Progenitor cell of endocrine pancreas (in vitro differentiated cells): ENCODE results near the gene HOXD10. TPM values are rescaled to one million over a fixed set of nuclear protein-coding genes. Genes with fewer than 3 reads are reported as not detected.

Experiments
- DNase-seq: peaks from one replicate; pipeline ENCODE4 v3.0.0; 2021; ENCODE audit warnings: low spot score; ENCODE audit not compliant: unreplicated experiment
- H3K27ac Mint-ChIP-seq: 2 replicates; pipeline ENCODE4 v1.8.0; 2021; ENCODE audit warnings: mild to moderate bottlenecking, moderate library complexity, mixed read lengths
- H3K27me3 Mint-ChIP-seq: 2 replicates; pipeline ENCODE4 v1.8.0; 2021; ENCODE audit warnings: mixed read lengths
- H3K36me3 Mint-ChIP-seq: 2 replicates; pipeline ENCODE4 v1.8.0; 2022; ENCODE audit warnings: mixed read lengths; ENCODE audit not compliant: insufficient read depth
- H3K4me1 Mint-ChIP-seq: 2 replicates; pipeline ENCODE4 v1.8.0; 2021; ENCODE audit warnings: low read depth, mixed read lengths
- H3K4me3 Mint-ChIP-seq: 2 replicates; pipeline ENCODE4 v1.8.0; 2021; ENCODE audit warnings: low read depth, mild to moderate bottlenecking, moderate library complexity, mixed read lengths
- H3K9me3 Mint-ChIP-seq: 2 replicates; pipeline ENCODE4 v1.8.0; 2021; ENCODE audit warnings: low read depth, mixed read lengths
- total RNA-seq: library from RNA; stranded (reverse); gene quantifications from 2 replicates; pipeline ENCODE4 v1.2.1, GENCODE V29; 2021
- TF ChIP-seq, protein P1 (sequence below): fragments of 200-600 bp; sonication (generic); IDR thresholded peaks from one replicate; pipeline ENCODE4 v1.5.0; 2021; ENCODE audit warnings: antibody characterized with exemption, mild to moderate bottlenecking; ENCODE audit not compliant: unreplicated experiment

The HOXD10 gene
- total RNA-seq, 1 donor from 2014 or later = not detected

- Mint-ChIP-seq H3K4me3 (peak overlapping the region; percentile 29), H3K4me1 (peaks cover 5% of the 10 kb centered on the region), H3K27ac (no peak overlapping the region), H3K36me3 (no peaks in the 10 kb centered on the region), H3K9me3 (no peaks in the 10 kb centered on the region), H3K27me3 (peaks cover 89% of the 10 kb centered on the region)
- TF ChIP-seq, protein P1, sequence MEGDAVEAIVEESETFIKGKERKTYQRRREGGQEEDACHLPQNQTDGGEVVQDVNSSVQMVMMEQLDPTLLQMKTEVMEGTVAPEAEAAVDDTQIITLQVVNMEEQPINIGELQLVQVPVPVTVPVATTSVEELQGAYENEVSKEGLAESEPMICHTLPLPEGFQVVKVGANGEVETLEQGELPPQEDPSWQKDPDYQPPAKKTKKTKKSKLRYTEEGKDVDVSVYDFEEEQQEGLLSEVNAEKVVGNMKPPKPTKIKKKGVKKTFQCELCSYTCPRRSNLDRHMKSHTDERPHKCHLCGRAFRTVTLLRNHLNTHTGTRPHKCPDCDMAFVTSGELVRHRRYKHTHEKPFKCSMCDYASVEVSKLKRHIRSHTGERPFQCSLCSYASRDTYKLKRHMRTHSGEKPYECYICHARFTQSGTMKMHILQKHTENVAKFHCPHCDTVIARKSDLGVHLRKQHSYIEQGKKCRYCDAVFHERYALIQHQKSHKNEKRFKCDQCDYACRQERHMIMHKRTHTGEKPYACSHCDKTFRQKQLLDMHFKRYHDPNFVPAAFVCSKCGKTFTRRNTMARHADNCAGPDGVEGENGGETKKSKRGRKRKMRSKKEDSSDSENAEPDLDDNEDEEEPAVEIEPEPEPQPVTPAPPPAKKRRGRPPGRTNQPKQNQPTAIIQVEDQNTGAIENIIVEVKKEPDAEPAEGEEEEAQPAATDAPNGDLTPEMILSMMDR = no peak
- no peak for DNase-seq
Measured at GRCh38 chr2:176081376-176081836, 35.2 kb upstream of the HOXD10 start.

DNA sequence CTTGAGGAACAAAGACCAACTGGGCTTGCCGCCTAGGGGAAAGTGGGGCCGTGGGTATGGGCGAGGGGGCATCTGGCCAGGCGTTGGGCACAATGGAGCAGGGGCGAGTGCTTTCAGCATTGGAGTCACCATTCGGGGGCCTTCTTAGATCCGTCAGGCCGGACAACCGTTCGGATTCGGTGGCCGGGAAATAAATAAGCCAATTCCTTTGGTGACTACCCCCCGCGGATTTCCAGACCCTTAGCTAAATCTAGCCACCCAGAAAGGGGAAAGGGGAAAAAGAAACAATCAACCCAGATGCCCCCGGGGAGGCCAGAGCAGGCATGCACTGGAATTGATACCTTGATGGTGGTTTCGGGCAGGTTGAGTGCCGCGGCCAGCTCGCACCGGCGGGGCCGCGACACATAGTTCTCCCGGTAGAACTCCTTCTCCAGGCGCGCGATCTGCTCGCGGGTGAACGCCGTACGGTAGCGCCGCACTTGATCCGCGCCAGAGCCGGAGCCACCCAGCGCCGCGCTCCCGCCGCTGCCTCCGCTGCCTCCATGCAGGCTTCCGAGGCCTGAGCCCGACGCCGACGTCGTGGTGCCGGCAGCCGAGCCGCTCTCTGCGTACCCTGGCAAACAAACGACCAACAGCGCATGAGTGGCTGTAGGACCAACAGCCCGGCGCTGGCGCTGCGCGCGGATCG is 34.6 kb upstream of the HOXD10 start:
- Mint-ChIP-seq H3K4me1 (peaks cover 5% of the 10 kb centered on the region), H3K4me3 (no peak overlapping the region)
- DNase-seq = no peak

DNA sequence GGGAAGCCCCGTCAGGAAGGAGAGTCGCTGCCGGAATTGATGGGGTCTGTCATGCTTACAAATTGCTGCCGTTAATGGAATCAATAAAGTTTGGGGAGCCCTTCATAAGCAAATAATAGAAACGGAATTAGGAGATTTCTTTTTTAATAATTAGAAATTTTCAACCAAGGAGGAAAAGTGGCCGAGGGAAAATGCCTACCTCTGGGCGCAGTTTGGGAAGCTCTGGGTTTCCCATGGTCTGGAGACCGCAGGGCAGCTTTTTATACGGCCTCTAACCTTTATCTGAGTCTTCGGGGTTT is 34.1 kb upstream of the HOXD10 start:
- TF ChIP-seq, protein P1 = no peak
- no peak overlapping the region for H3K27ac Mint-ChIP-seq
- no peaks in the 10 kb centered on the region for H3K9me3 Mint-ChIP-seq
- H3K27me3 Mint-ChIP-seq = peaks cover 89% of the 10 kb centered on the region
- no peak overlapping the region for H3K4me3 Mint-ChIP-seq
- DNase-seq = no peak
- no peaks in the 10 kb centered on the region for H3K36me3 Mint-ChIP-seq
- H3K4me1 Mint-ChIP-seq = peaks cover 5% of the 10 kb centered on the region

More for the DNA sequence above, 34.6 kb upstream of the HOXD10 start:
- H3K9me3 Mint-ChIP-seq = no peaks in the 10 kb centered on the region
- H3K27ac Mint-ChIP-seq = no peak overlapping the region
- peaks cover 89% of the 10 kb centered on the region for H3K27me3 Mint-ChIP-seq
- H3K36me3 Mint-ChIP-seq = no peaks in the 10 kb centered on the region
- TF ChIP-seq, protein P1 = no peak

DNA sequence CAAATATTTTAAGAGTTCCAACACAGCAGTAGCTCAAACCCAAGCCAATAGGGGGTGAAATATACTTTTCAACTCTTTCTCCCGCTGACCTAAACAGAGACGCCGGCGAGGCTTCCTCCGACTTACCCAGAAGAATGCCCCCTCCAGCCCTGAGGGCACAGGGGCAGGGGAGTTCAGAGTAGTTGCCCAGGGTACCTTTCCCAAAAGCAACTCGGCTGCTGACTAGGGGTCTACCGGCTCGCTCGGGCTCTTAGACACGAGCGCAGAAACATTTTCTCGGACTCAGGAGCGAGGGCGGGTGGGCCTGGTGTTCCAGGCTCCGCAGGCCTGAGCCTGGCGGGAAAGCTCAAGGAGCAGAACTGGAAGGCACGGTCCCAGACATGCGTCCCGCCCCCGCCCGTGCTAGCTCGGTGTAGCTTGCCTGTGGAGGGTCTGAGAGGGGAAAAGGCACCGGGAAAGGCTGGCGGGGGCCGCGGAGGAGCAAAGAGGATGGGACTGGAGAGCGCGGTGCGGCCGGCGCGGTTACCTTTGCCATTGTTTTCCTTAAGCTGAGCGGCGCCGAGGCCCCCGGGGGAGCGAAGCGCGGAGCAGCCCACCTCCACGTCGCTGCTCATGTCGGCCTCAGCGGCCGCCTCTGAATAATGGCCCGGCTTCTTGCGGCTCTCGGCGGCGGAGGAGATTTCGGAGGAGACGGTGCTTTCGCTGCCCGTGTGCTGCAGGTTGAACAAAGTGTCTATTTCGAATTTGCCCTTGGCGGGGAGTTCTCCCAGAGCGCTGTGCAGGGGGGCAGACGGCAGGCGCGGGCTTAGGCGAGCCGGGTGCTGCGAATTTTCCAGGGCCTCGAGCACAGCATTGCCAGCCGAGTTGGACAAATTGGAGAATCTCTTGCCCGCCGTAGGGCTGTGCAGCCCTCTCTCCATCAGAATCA is 33.5 kb upstream of the HOXD10 start:
- Mint-ChIP-seq H3K4me3 (peak overlapping the region; percentile 26), H3K36me3 (no peaks in the 10 kb centered on the region), H3K4me1 (peaks cover 5% of the 10 kb centered on the region), H3K9me3 (no peaks in the 10 kb centered on the region), H3K27ac (peak overlapping the region; percentile 57), H3K27me3 (peaks cover 93% of the 10 kb centered on the region)
- DNase-seq = no peak
- TF ChIP-seq, protein P1 = no peak

DNA sequence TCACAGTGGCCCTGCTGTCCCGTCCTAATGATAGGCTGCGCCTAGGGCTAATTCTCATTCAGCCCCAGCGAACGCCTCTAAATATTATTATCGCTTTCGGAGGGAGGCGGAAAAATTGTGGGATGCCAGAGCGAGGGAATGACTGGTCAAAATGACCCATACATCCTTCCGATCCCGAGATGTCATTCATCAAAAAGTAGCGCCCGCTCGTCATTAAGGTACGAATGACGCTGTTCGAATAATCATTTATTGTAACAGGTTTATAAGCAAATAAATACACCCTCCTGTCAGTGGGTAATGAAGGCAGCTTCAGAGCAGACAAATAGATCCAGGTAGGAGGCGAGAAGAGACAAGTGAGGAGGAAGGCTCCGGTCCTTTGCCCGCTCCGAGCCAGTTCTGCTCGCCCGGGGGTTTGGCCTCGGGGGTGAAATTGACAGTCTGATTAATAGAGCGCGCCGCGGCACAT is 32.7 kb upstream of the HOXD10 start, which contains the start of gene EVX2:
TSS of gene EVX2 (minus strand) at position 167 of the 466 bp plus-strand sequence. CDS start 186 bp downstream, outside the sequence.
- no peaks in the 10 kb centered on the region for H3K36me3 Mint-ChIP-seq
- peak within 1 kb of the TSS; percentile 57 for H3K27ac Mint-ChIP-seq
- peaks cover 6% of the 10 kb centered on the region for H3K4me1 Mint-ChIP-seq
- TF ChIP-seq, protein P1 = no peak
- peaks cover 93% of the 10 kb centered on the region for H3K27me3 Mint-ChIP-seq
- DNase-seq = no peak
- no peaks in the 10 kb centered on the region for H3K9me3 Mint-ChIP-seq
- H3K4me3 Mint-ChIP-seq = peak within 1 kb of the TSS; percentile 26
